ENCODE data around the gene PVALB.

GRCh38 chr22:36787204-36787988, 29.4 kb downstream of the PVALB start:
- TF ChIP-seq EZH2 (optimal IDR thresholded peaks at IDR 0.05; ENCODE audit: low read depth, low read length) (no peak), CTCF (IDR thresholded peaks at IDR 0.05; ENCODE audit: low read length) (no peak), EZH2phosphoT487 (IDR thresholded peaks at IDR 0.05; ENCODE audit: low read length) (no peak)
